ENCODE measurements around the gene STX1A.

Gene STX1A

GRCh38 chr7:73674468-73675124 is 44.9 kb downstream of the STX1A start:
- H3K36me3 ChIP-seq (ENCODE audit: control insufficient read depth in 2 of 2, insufficient read depth in 1 of 2, low read length in 2 of 2) = peaks cover 0 to 21% of the 10 kb centered on the region in 2 experiments; a peak in 1 of 3 replicates
- POLR2A ChIA-PET = interaction anchor here (0.7 to 1.7 kb wide), 8 partner anchors 8 to 96 kb away, joined by 3 to 8 read pairs (median 3); partner anchors contain the start of genes ABHD11 and TBL2
- CTCF ChIA-PET = interaction anchor here (0.6 to 1.5 kb wide), 4 partner anchors 48 to 135 kb away, joined by 3 to 10 read pairs (median 4); no protein-coding TSS in a partner anchor
- TF ChIP-seq KLF10 (tag by site-specific recombination; IDR thresholded peaks at IDR 0.05) = no peak
- TF ChIP-seq KLF16 (tag by site-specific recombination; IDR thresholded peaks at IDR 0.05) = no peak
- no peak for TF ChIP-seq PRDM10 (tag by site-specific recombination; IDR thresholded peaks at IDR 0.05)
- TF ChIP-seq ZNF138 (tag by site-specific recombination; IDR thresholded peaks at IDR 0.05; ENCODE audit: borderline replicate concordance) = no peak
- no peak for TF ChIP-seq ZNF157 (tag by site-specific recombination; IDR thresholded peaks at IDR 0.05)
- H3K4me1 ChIP-seq (ENCODE audit: control insufficient read depth, insufficient read depth, low read length) = no peaks in the 10 kb centered on the region
- no peak overlapping the region for H3K4me3 ChIP-seq (ENCODE audit: low read depth, low read length)
- no peak overlapping the region for H3K27ac ChIP-seq (ENCODE audit: extremely low read depth, low read depth, low read length)
- H3K9me3 ChIP-seq (ENCODE audit: control insufficient read depth, insufficient read depth, low read depth, low read length) = no peaks in the 10 kb centered on the region

GRCh38 chr7:73671857-73672445 is 47.5 kb downstream of the STX1A start:
- CTCF ChIA-PET = interaction anchor here (0.6 to 2.0 kb wide), 2 partner anchors 65 to 123 kb away, joined by 4 to 5 read pairs; no protein-coding TSS in a partner anchor
- no peak overlapping the region for H3K27ac ChIP-seq (ENCODE audit: extremely low read depth, low read depth, low read length)
- H3K36me3 ChIP-seq (ENCODE audit: control insufficient read depth in 2 of 2, insufficient read depth in 1 of 2, low read length in 2 of 2) = peaks cover 0 to 8% of the 10 kb centered on the region in 2 experiments; a peak in 1 of 3 replicates
- no peaks in the 10 kb centered on the region for H3K9me3 ChIP-seq (ENCODE audit: control insufficient read depth, insufficient read depth, low read depth, low read length)
- TF ChIP-seq ZBTB48 (tag by site-specific recombination; IDR thresholded peaks at IDR 0.05) (0 out of 2 replicates have a peak, but pooled peaks have one; percentile 45), ZNF223 (tag by site-specific recombination; IDR thresholded peaks at IDR 0.05) (no peak)
- H3K4me1 ChIP-seq (ENCODE audit: control insufficient read depth, insufficient read depth, low read length) = no peaks in the 10 kb centered on the region; the same call in 1 of the 2 replicates
- no peak overlapping the region for H3K4me3 ChIP-seq (ENCODE audit: low read depth, low read length)
- POLR2A ChIA-PET = interaction anchor here (0.8 to 0.9 kb wide), 2 partner anchors 67 to 160 kb away, joined by 4 to 6 read pairs; partner anchors contain the start of gene ABHD11

GRCh38 chr7:73671322-73671661 is 48.2 kb downstream of the STX1A start:
- Histone ChIP-seq H3K36me3 (ENCODE audit: control insufficient read depth in 2 of 2, insufficient read depth in 1 of 2, low read length in 2 of 2) (peaks cover 0 to 8% of the 10 kb centered on the region in 2 experiments; a peak in 1 of 3 replicates), H3K4me3 (ENCODE audit: low read depth, low read length) (no peak overlapping the region), H3K4me1 (ENCODE audit: control insufficient read depth, insufficient read depth, low read length) (no peaks in the 10 kb centered on the region; the same call in 1 of the 2 replicates), H3K9me3 (ENCODE audit: control insufficient read depth, insufficient read depth, low read depth, low read length) (no peaks in the 10 kb centered on the region), H3K27ac (ENCODE audit: extremely low read depth, low read depth, low read length) (no peak overlapping the region)
- ChIA-PET CTCF (interaction anchor here (0.6 kb wide), 1 partner anchor 122 kb away, joined by 5 read pairs; no protein-coding TSS in a partner anchor), POLR2A (interaction anchor here (0.8 to 0.9 kb wide), 2 partner anchors 67 to 159 kb away, joined by 4 to 6 read pairs; partner anchors contain the start of gene ABHD11)
- TF ChIP-seq ZNF488 (tag by site-specific recombination; IDR thresholded peaks at IDR 0.05) (no peak), ZNF132 (tag by site-specific recombination; IDR thresholded peaks at IDR 0.05; ENCODE audit: borderline replicate concordance) (no peak), GLIS1 (tag by site-specific recombination; IDR thresholded peaks at IDR 0.05) (peak; percentile 36; the same call in 1 of the 2 replicates), RBAK (tag by site-specific recombination; IDR thresholded peaks at IDR 0.05) (no peak), ZNF621 (tag by site-specific recombination; IDR thresholded peaks at IDR 0.05) (no peak), ZNF26 (tag by site-specific recombination; IDR thresholded peaks at IDR 0.05) (no peak), ZNF10 (tag by site-specific recombination; IDR thresholded peaks at IDR 0.05) (no peak), ZNF791 (tag by site-specific recombination; IDR thresholded peaks at IDR 0.05) (no peak), ZNF837 (tag by site-specific recombination; IDR thresholded peaks at IDR 0.05) (no peak), ZNF114 (tag by site-specific recombination; IDR thresholded peaks at IDR 0.05) (no peak), PATZ1 (tag by site-specific recombination; IDR thresholded peaks at IDR 0.05) (no peak), ZNF610 (tag by site-specific recombination; IDR thresholded peaks at IDR 0.05; ENCODE audit: borderline replicate concordance) (no peak), GLIS2 (tag by site-specific recombination; IDR thresholded peaks at IDR 0.05) (0 out of 2 replicates have a peak, but pooled peaks have one; percentile 9), ZNF157 (tag by site-specific recombination; IDR thresholded peaks at IDR 0.05) (no peak), HOXA7 (CRISPR knock-in tag; IDR thresholded peaks at IDR 0.05; ENCODE audit: borderline replicate concordance) (no peak), ZNF24 (tag by site-specific recombination; IDR thresholded peaks at IDR 0.05) (no peak)

Measured in HEK293 (cell line).